ENCODE measurements around the gene MT4.

MT4 gene

DNA sequence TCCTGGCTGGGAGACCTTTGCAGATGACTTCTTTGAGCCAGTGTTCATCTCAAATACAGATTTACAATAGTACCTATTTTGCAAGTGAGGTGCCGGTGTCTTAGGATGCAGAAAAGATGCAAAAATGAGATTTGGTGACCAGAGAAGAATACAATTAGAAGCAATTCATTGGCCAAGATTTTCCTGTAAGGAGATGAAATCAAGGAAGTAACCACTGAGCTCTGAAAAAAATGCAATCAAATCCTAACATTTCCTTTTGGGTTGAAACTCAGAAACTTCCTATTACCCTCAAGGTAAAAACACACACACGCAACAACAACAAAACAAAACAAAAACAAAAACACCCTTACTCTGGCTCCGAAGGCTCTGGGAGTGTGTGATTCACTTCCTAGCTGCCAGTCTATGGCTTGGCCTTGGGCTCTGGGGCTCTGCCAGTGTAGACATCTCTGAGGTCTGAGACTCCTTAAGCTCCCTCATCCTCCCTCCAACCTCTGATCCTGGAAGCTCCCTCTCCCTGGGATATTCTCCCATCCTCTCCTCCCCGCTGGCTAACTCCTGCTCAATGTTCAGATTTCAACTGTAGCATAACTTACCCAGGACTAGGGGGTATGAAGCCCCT lies 16.8 kb upstream of the MT4 start:
- TF ChIP-seq POLR2A (IDR thresholded peaks at IDR 0.05; ENCODE audit: low read length) (no peak), GATA1 (IDR thresholded peaks at IDR 0.05; ENCODE audit: low read depth, low read length) (no peak)
- DNase-seq: no peak

DNA sequence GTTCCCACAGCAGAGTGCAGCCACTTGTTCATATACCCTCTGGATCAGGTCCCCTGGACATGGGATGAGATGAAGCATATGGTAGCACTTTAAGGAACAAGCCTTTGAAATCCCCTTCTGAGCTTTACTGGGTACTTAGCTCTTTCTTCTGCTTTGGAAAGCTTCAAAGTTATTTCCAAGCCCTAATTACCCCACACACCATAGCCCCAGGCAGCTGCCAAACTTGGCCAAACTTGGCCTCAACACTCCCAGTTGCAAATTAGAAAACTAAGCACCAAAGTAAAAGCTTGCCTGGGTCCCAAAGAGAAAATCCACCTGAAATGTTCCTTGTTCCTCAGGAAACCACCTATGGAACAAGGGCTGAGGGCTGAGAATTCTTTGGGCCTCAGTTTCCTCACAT lies 15.7 kb upstream of the MT4 start:
- TF ChIP-seq POLR2A (IDR thresholded peaks at IDR 0.05; ENCODE audit: low read length) (no peak), GATA1 (IDR thresholded peaks at IDR 0.05; ENCODE audit: low read depth, low read length) (no peak)
- no peak for DNase-seq

DNA sequence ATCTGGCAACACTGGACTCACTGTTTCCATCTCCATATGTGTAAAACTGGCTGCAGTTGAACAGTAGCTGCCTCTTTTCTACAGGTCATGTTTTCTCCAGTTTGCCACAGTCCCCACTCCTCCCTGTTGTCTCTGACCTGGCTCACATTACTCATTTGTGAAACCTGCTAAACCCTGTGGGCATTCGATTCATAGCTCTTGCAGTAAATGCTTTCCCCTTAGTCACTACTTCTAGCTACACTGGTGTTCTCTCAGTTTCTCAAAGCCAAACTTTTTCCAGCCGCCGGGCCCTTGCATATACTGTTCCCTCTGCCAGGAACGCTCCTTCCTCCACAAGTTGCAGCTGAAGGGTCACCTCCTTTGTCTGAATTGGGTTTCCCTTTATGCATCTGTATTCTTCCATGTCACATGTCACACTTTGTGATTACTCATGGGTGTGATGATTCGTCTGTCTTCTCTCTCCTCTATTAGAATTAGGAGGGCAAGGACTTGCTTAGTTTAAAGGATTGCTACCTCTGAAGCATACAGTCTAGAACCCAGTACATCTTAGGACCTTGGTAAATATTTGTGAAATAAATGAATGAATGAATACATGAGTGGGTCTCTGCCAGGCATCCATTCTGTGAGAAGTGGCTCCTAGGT lies 15.0 kb upstream of the MT4 start:
- TF ChIP-seq GATA1 (IDR thresholded peaks at IDR 0.05; ENCODE audit: low read depth, low read length) (no peak), POLR2A (IDR thresholded peaks at IDR 0.05; ENCODE audit: low read length) (no peak)
- no peak for DNase-seq

DNA sequence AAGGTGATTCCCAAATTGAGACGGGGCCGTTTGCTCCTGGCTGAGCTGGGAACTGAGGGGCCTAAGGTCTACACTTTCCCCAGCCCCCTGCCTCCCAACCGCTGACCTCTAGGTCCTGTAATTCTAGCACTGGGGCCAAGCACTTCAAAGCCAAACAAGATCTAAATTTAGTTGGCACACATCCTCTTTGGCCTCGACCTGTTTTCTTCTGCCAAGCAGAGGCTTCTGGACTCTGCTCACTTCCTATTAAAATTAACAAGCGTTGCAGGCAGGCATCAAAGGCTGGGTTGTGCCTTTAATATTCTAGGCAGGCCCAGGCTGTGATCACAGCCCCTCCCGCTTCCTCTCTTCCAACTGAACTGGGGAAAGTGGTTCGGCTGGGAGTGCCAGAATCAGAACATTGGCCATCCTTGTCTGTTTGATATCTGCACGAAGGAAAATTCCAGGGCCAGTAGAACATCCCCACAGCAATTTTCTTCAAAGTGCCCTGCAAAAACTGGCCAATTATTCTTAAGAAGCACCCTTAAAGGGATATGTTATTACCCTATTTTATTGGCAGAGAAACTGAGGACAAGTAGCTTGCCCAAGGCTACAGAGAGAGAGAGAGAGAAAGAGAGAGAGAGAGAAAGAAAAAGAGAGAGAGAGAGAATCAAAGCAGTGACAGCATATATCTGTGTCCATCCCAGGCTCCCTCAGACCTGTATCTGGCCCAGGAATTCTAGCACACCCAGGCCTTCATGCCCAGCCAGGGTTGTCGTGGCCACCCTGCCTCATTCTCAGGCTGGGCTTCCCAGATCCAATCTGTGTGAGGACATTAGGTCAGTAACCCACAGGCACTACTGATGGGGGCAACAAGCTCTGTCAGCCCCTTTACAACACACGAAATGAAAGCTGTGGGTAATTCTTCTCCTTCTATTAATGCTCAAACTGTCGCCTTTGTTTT lies 12.8 kb upstream of the MT4 start:
- TF ChIP-seq GATA1 (IDR thresholded peaks at IDR 0.05; ENCODE audit: low read depth, low read length) (no peak), POLR2A (IDR thresholded peaks at IDR 0.05; ENCODE audit: low read length) (no peak)
- no peak for DNase-seq

DNA sequence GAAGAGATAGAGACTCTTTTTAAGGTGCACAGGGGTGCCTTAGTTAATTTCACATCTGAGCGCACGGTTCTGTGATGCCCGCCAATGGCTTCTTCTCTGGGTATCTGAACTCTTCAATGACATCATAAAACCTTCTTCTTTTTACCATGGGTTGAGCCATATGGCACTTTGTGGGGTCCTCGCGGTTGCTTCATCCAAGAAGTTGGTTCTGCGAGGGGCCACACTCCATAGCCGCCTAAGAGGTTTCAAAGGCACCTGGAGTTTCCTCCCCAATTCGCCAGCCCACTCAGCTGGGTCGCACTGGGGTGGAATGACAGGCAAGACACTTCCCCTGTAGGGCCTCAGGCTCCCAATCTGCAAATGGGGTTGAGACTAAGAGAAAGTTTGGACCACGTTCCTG lies 10.4 kb upstream of the MT4 start:
- TF ChIP-seq GATA1 (IDR thresholded peaks at IDR 0.05; ENCODE audit: low read depth, low read length): no peak
- TF ChIP-seq POLR2A (IDR thresholded peaks at IDR 0.05; ENCODE audit: low read length): no peak
- no peak for DNase-seq

DNA sequence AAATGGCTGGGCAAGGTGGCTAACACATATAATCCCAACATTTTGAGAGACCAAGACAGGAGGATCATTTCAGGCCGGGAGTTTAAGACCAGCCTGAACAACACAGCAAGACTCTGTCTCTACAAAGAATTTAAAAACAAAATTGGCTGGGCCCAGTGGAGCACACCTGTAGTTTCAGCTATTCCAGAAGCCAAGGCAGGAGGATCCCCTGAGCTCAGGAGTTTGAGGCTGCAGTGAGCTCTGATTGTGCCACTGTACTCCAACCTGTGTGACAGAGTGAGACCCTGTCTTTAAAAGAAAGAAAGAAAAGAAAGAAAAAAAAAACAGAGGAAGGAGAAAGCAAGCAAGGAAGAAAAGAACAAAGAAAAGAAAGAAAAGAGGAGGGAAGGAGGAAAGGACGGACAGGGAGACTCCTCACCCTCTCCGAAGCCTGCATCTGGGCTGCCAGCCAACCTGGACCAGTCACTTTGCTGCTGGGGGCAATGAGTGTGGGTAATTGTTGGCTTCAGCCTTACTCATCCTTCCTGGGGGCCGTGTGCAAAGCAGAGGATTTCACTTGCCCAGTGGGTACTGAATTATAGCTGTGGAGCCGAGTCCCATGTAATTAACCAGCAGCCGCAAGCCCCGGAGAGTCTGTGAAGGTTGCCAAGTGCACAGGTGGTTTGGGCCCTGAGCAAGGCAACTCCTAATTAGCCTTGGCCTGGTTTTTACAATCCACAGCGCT lies 6.7 kb upstream of the MT4 start:
- DNase-seq: no peak
- TF ChIP-seq GATA1 (IDR thresholded peaks at IDR 0.05; ENCODE audit: low read depth, low read length) (no peak), POLR2A (IDR thresholded peaks at IDR 0.05; ENCODE audit: low read length) (no peak)

DNA sequence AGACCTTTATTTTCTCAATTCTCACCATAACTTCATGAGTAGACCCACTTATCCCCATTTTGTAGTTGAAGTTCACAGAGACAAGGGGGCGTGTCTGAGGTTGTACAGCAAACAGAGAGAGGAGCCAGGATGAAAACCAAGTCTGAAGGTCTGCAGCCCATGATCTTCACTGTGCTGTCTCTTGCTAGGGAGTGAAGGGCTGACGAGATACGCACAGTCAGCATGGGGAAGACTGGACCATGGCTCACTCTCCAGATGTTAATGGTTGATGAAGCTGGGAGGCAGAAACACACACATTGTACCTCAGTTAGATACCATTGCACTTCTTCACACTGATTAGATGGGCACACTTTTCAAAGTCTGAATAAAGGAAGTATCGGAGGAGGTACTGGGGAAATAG lies 5.8 kb upstream of the MT4 start:
- no peak for TF ChIP-seq GATA1 (IDR thresholded peaks at IDR 0.05; ENCODE audit: low read depth, low read length)
- TF ChIP-seq POLR2A (IDR thresholded peaks at IDR 0.05; ENCODE audit: low read length): no peak
- no peak for DNase-seq

DNA sequence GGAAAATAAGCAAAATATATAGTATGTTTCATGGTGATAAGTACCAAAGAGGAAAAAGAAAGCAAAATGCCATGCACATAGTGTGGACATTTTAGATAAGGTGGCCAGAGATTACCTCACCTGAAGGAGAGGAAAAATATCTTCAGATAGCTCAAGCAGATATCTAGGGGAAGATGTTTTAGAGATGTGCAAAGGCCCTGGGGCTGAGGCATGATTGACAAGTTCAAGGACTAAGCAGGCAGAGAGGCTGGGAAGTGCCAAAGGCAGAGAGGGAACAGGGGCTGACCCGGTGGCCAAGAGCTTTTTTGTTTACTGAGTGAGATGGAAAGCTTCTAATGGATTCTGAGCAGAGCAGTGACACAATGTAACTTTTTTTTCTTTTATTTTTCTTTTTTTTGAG lies 4.4 kb upstream of the MT4 start:
- DNase-seq: no peak
- no peak for TF ChIP-seq POLR2A (IDR thresholded peaks at IDR 0.05; ENCODE audit: low read length)
- no peak for TF ChIP-seq GATA1 (IDR thresholded peaks at IDR 0.05; ENCODE audit: low read depth, low read length)

DNA sequence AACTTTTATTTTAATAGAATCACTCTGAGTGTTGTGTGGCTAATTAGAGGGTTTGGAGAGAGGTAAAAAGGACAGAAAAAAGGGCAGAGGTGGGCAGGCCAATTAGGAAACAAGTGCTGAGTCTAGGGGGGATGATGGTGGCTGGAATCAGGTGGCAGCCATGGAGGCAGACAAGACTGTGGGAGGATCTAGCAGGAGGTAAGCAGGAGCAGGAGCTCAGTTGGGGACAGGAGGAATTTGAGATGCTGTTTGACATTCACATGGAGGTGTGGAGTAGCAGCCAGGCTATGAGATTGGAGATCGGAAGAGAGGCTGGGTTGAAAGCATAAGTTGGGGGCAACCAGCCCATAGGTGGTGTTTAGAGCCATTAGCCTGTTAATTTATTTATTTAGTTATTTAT lies 3.7 kb upstream of the MT4 start:
- DNase-seq: no peak
- TF ChIP-seq GATA1 (IDR thresholded peaks at IDR 0.05; ENCODE audit: low read depth, low read length) (no peak), POLR2A (IDR thresholded peaks at IDR 0.05; ENCODE audit: low read length) (no peak)

DNA sequence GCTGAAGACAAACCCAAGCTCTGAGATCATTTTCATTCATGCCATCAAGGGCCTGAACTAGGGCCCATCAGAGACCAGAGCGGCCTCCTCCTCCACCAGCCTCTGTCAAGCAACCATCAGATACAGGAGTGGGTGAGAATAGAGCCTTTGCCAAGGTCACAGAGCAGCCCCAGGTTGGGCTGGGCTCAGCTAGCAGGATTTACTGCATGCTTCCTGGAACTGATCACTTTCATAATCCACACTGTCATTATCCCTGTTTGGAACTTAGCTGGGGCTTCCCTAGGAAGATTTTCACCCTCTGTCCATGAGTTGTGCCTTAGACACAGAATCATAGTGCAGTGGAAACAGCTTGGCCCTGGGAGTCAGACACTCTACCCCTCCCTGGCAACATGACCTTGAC lies 5.1 kb downstream of the MT4 start:
- no peak for DNase-seq

DNA sequence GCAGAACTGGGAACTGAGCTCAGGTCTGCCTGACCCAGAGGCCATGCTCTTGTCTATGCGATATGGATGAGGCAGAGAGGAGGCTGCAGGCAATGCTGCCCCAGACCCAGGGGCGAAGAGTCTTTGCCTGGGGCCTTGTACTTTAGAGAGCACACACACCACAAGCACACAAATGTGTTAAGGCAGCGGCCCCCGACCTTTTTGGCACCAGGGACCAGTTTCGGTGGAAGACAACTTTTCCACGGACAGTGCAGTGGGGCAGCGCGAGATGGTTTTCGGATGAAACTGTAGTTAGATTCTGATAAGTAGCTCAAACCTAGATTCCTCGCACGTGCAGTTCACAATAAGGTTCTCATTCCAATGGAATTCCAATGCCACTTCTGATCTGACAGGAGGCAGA lies 6.7 kb downstream of the MT4 start:
- DNase-seq: no peak
- TF ChIP-seq POLR2A (IDR thresholded peaks at IDR 0.05; ENCODE audit: low read length) (no peak), GATA1 (IDR thresholded peaks at IDR 0.05; ENCODE audit: low read depth, low read length) (no peak)

More for the DNA sequence above, 5.1 kb downstream of the MT4 start:
- TF ChIP-seq POLR2A (IDR thresholded peaks at IDR 0.05; ENCODE audit: low read length): no peak
- TF ChIP-seq GATA1 (IDR thresholded peaks at IDR 0.05; ENCODE audit: low read depth, low read length): no peak

DNA sequence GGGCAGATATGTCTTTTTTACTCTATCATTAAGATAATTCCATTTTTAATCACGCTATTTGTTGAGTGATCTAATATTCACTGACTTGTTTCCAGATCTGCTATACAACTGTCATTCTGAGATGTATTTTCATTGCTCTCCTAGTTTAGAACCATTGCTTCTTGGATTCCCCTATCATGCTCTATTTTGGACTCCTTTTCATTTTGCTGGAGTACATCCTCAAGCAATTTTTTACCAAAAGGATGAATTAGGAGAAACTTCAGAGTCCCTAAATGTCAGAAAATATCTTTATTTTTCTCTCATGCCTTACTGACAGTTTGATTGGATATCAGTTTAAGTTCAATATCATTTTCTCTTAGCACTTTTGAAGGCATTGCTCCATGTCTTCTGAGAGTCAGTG lies 9.8 kb downstream of the MT4 start:
- TF ChIP-seq POLR2A (IDR thresholded peaks at IDR 0.05; ENCODE audit: low read length): no peak
- no peak for TF ChIP-seq GATA1 (IDR thresholded peaks at IDR 0.05; ENCODE audit: low read depth, low read length)
- no peak for DNase-seq

DNA sequence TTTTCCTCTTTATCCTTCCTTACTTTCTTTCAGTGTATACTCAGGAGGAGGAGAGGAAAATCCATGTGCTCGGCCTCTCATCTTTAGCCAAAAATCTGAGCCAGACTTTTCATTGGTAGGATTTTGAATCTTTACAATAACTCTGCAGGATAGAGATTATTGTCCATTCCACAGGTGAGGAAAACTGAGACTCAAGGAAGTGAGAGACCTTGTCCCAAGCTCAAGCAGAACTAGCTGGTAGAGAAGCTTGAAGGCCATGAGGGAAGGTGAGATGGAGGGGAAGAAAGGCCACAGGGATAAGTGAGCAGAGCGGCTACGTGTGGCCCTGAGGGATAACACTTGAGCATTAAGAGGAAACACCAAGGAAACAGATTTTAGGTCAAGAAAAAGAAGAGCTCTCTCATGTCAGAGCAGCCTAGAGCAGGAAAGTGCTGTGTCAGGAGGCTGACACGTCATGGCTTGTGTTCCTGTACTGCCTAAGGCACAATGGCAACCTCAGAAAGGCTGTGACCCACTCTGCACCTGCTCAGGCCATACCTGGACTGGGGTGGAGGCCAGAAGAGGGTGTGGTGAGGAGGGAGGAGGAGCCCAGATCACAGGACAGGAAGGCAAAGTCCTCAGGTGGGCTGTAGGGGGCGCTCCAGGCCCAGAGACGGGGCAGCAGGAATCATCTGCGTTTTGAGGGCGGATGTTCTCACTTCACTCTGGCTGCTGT lies 11.9 kb downstream of the MT4 start:
- TF ChIP-seq GATA1 (IDR thresholded peaks at IDR 0.05; ENCODE audit: low read depth, low read length) (no peak), POLR2A (IDR thresholded peaks at IDR 0.05; ENCODE audit: low read length) (no peak)
- DNase-seq: peak; percentile 77 to 87
